Measurements from ENCODE around the gene TOMM20L. TPM values are rescaled to one million over a fixed set of nuclear protein-coding genes. Genes with fewer than 3 reads are reported as not detected.

Gene TOMM20L
- total RNA-seq, 1 donor from 2014 or later = not detected

DNA sequence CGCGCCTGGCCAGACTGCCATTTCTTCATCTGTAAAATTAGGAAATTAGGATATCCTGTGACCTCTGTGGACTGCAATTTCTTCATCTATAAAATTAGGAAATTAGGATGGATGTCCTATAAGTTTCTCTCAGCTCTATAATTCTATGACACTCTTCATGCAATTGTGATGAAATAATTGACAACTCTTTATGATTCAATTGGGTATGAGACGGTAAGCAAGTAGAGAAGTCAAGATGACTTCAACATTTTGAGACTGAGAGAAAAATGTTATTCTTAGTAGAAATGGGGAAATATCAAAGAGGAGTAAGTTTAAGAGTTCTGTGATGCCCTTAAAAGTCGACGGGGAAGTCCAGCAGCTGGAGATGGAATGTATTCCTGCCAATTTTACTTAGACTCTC lies 43.7 kb downstream of the TOMM20L start:
- TF ChIP-seq POLR2A (IDR thresholded peaks at IDR 0.05) (no peak), POLR2AphosphoS5 (IDR thresholded peaks at IDR 0.05; ENCODE audit: insufficient read depth in 1 of 2, low read depth in 1 of 2) (no peak)
- TF ChIP-seq, protein P1, sequence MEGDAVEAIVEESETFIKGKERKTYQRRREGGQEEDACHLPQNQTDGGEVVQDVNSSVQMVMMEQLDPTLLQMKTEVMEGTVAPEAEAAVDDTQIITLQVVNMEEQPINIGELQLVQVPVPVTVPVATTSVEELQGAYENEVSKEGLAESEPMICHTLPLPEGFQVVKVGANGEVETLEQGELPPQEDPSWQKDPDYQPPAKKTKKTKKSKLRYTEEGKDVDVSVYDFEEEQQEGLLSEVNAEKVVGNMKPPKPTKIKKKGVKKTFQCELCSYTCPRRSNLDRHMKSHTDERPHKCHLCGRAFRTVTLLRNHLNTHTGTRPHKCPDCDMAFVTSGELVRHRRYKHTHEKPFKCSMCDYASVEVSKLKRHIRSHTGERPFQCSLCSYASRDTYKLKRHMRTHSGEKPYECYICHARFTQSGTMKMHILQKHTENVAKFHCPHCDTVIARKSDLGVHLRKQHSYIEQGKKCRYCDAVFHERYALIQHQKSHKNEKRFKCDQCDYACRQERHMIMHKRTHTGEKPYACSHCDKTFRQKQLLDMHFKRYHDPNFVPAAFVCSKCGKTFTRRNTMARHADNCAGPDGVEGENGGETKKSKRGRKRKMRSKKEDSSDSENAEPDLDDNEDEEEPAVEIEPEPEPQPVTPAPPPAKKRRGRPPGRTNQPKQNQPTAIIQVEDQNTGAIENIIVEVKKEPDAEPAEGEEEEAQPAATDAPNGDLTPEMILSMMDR (IDR thresholded peaks at IDR 0.05) = no peak
- H3K36me3 ChIP-seq = peaks cover 2 to 31% of the 10 kb centered on the region in 2 donors
- intact Hi-C loops (cut with DNase I) = no loop called here

DNA sequence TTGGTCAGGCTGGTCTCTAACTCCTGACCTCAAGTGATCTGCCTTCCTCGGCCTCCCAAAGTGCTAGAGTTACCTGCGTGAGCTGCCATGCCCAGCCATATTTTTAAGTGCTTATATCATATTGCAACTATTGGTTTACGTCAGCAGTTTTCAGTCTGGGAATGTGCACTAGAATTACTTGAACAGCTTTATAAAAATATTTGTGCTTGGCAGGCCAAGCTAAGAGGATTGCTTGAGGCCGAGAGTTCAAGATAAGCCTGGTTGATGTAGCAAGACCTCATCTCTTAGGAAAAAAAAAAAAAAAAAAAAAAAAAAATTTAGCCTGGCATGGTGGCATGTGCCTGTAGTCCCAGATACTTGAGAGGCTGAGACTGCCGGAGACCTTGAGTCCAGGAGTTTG lies 48.9 kb downstream of the TOMM20L start:
- no peak for DNase-seq (ENCODE audit: extremely low spot score in 2 of 2)
- intact Hi-C loops (cut with DNase I) = no loop called here
- Histone ChIP-seq H3K36me3 (peaks cover 3 to 30% of the 10 kb centered on the region in 2 donors), H3K9me3 (no peaks in the 10 kb centered on the region), H3K27ac (no peak overlapping the region), H3K4me3 (no peak overlapping the region), H3K4me1 (no peaks in the 10 kb centered on the region), H3K27me3 (no peaks in the 10 kb centered on the region)
- TF ChIP-seq POLR2A (IDR thresholded peaks at IDR 0.05) = no peak
- no peak for TF ChIP-seq POLR2AphosphoS5 (IDR thresholded peaks at IDR 0.05; ENCODE audit: insufficient read depth in 1 of 2, low read depth in 1 of 2)
- TF ChIP-seq, protein P1 (IDR thresholded peaks at IDR 0.05) = no peak

More for the DNA sequence above, 43.7 kb downstream of the TOMM20L start:
- Histone ChIP-seq H3K27me3 (no peaks in the 10 kb centered on the region), H3K4me1 (no peaks in the 10 kb centered on the region), H3K4me3 (no peak overlapping the region), H3K27ac (no peak overlapping the region), H3K9me3 (no peaks in the 10 kb centered on the region)
- DNase-seq (ENCODE audit: extremely low spot score in 2 of 2) = no peak

DNA sequence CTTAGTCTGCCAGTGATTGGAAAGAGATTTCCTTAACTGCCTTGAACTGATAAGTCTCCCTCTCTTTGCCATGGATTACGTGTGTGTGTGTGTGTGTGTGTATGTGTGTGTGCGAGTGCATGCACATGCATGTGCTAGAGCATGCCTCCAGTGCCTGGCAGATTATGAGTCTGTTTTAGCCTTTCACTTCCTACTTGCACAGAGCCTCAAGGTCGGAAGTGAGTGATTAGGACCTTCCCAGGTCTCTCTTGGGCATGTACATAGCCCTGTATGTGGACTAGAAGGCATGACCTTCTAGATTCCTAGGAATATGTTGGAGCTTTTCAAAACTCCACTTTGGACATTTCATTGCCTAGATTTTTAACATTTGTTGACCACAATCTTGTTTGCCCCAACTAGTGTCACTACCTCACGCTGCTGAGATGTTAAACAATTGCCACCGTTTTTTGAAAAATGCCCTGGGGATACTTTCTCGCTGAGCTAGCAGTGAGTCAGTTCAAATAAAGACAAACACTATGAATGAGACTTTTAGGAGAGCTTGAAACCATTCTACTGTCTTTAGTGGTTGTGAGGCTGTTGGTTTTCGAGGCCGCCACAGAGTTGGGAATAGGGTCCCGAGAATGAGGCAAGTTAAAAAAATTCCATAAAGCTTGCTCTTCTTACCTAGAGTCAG lies 60.0 kb downstream of the TOMM20L start:
- Histone ChIP-seq H3K9me3 (no peaks in the 10 kb centered on the region), H3K36me3 (peaks cover 0 to 29% of the 10 kb centered on the region in 2 donors), H3K27me3 (no peaks in the 10 kb centered on the region), H3K4me3 (no peak overlapping the region), H3K4me1 (no peaks in the 10 kb centered on the region), H3K27ac (no peak overlapping the region)
- DNase-seq (ENCODE audit: extremely low spot score in 2 of 2) = no peak
- TF ChIP-seq POLR2A (IDR thresholded peaks at IDR 0.05) (no peak), POLR2AphosphoS5 (IDR thresholded peaks at IDR 0.05; ENCODE audit: insufficient read depth in 1 of 2, low read depth in 1 of 2) (no peak)
- TF ChIP-seq, protein P1 (IDR thresholded peaks at IDR 0.05) = no peak
- intact Hi-C loops (cut with DNase I) = loop anchor here (1.0 kb wide), 1 partner anchor 32 kb away; no protein-coding TSS in a partner anchor

Small RNAs within 50 kb of the gene (small RNA-seq; reads per million reads assigned to genes)
- not detected for gene RF00019

Other genes with a start within 250 kb of the TOMM20L start
- 5.2 TPM for gene ARMH4, start 243.7 kb upstream of the TOMM20L start, total RNA-seq
- 42.2 TPM for gene ACTR10, start 195.8 kb upstream of the TOMM20L start, total RNA-seq
- 73.7 TPM for gene PSMA3, start 151.1 kb upstream of the TOMM20L start, total RNA-seq
- gene ARID4A, start 97.4 kb upstream of the TOMM20L start, total RNA-seq = 20.6 TPM
- gene TIMM9, start 31.6 kb downstream of the TOMM20L start, total RNA-seq = 47.6 TPM
- gene KIAA0586, start 31.8 kb downstream of the TOMM20L start, total RNA-seq = 13.3 TPM
- gene DACT1, start 242.0 kb downstream of the TOMM20L start, total RNA-seq = 9.8 TPM